ENCODE data around the gene AMN. TPM values are rescaled to one million over a fixed set of nuclear protein-coding genes. Genes with fewer than 3 reads are reported as not detected.

Gene AMN
- total and polyA plus RNA-seq, 2 donors (not counting 1 experiment from before 2014, with no cell fraction given) = 11.5 to 15.0 TPM

DNA sequence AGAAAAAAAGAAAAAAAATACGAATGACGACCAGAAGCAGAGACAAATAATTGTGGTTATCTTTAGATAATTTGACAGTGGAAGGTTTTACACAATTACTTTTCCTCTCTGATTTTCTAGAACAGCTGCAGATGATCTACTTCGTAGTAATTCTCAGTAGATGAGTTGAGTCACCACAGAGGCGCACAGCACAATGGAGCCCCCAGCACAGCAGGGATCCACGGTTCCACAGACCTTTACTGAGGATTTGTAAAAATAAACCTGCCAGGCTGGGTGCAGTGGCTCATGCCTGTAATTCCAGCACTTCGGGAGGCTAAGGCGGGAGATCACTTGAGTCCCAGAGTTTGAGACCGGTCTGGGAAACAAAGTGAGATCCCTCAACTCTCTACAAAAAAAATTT is 29.3 kb downstream of the AMN start:
- Histone ChIP-seq H3K9me3 (ENCODE audit: control extremely low read depth in 1 of 3, control insufficient read depth in 2 of 3, insufficient read depth in 1 of 3, low read length in 2 of 3) (no peaks in the 10 kb centered on the region), H3K4me1 (ENCODE audit: control insufficient read depth in 2 of 2, insufficient read depth in 2 of 2, low read length in 2 of 2) (peaks cover 17 to 29% of the 10 kb centered on the region in 2 donors), H3K27ac (ENCODE audit: low read length in 2 of 2) (no peak overlapping the region), H3K4me2 (replicated peaks; ENCODE audit: low read depth, low read length, poor library complexity, severe bottlenecking) (no peak overlapping the region), H2AFZ (ENCODE audit: insufficient read depth, low read depth, low read length, poor library complexity, severe bottlenecking) (no peak overlapping the region), H3K4me3 (ENCODE audit: control extremely low read depth in 1 of 5, extremely low read depth in 1 of 5, insufficient read depth in 1 of 5, low read depth in 2 of 5, low read length in 4 of 5) (no peak overlapping the region), H3K27me3 (replicated peaks in 1 of 4; ENCODE audit: control extremely low read depth in 1 of 4, control insufficient read depth in 3 of 4, insufficient read depth in 4 of 4, low read length in 3 of 4) (no peaks in the 10 kb centered on the region), H3K36me3 (replicated peaks in 1 of 2; ENCODE audit: control extremely low read depth in 1 of 2, control insufficient read depth in 1 of 2, extremely low read depth in 1 of 2, insufficient read depth in 2 of 2, low read length in 1 of 2) (peaks cover 0 to 25% of the 10 kb centered on the region in 2 experiments), H3K9ac (ENCODE audit: low read length) (no peak overlapping the region), H4K20me1 (ENCODE audit: control insufficient read depth, insufficient read depth, low read length, poor library complexity, severe bottlenecking) (no peaks in the 10 kb centered on the region), H3K79me2 (ENCODE audit: control insufficient read depth, insufficient read depth, low read length) (no peaks in the 10 kb centered on the region)
- intact Hi-C loops (cut with micrococcal nuclease) = no loop called here
- TF ChIP-seq EZH2 (IDR thresholded peaks at IDR 0.05; ENCODE audit: borderline replicate concordance, insufficient read depth, low read depth, low read length, poor library complexity, severe bottlenecking) (no peak), CTCF (IDR thresholded peaks at IDR 0.05) (no peak)
- Mint-ChIP-seq H3K27ac (no peak overlapping the region), H3K9me3 (ENCODE audit: insufficient read depth) (no peaks in the 10 kb centered on the region), H3K4me1 (peaks cover 24% of the 10 kb centered on the region), H3K4me3 (no peak overlapping the region), H3K27me3 (no peaks in the 10 kb centered on the region)
- ChIA-PET POLR2A (no interaction called here), CTCF (no interaction called here)
- DNase-seq = no peak
- ATAC-seq (ENCODE audit: low read depth) = no peak
- WGBS (ENCODE audit: insufficient coverage) = 97% methylated on average over 3 of the region's 8 CpGs

- Histone ChIP-seq H3K9ac (ENCODE audit: low read length) (no peak overlapping the region), H3K27ac (ENCODE audit: low read length in 2 of 2) (no peak overlapping the region), H3K4me2 (replicated peaks; ENCODE audit: low read depth, low read length, poor library complexity, severe bottlenecking) (no peak overlapping the region), H4K20me1 (ENCODE audit: control insufficient read depth, insufficient read depth, low read length, poor library complexity, severe bottlenecking) (no peaks in the 10 kb centered on the region), H3K79me2 (ENCODE audit: control insufficient read depth, insufficient read depth, low read length) (no peaks in the 10 kb centered on the region), H3K36me3 (replicated peaks in 1 of 2; ENCODE audit: control extremely low read depth in 1 of 2, control insufficient read depth in 1 of 2, extremely low read depth in 1 of 2, insufficient read depth in 2 of 2, low read length in 1 of 2) (peaks cover 0 to 28% of the 10 kb centered on the region in 2 experiments), H3K4me3 (ENCODE audit: control extremely low read depth in 1 of 5, extremely low read depth in 1 of 5, insufficient read depth in 1 of 5, low read depth in 2 of 5, low read length in 4 of 5) (no peak overlapping the region), H3K9me3 (ENCODE audit: control extremely low read depth in 1 of 3, control insufficient read depth in 2 of 3, insufficient read depth in 1 of 3, low read length in 2 of 3) (no peaks in the 10 kb centered on the region), H2AFZ (ENCODE audit: insufficient read depth, low read depth, low read length, poor library complexity, severe bottlenecking) (no peak overlapping the region), H3K27me3 (replicated peaks in 1 of 4; ENCODE audit: control extremely low read depth in 1 of 4, control insufficient read depth in 3 of 4, insufficient read depth in 4 of 4, low read length in 3 of 4) (no peaks in the 10 kb centered on the region), H3K4me1 (ENCODE audit: control insufficient read depth in 2 of 2, insufficient read depth in 2 of 2, low read length in 2 of 2) (peaks cover 17 to 24% of the 10 kb centered on the region in 2 donors)
- ChIA-PET CTCF (no interaction called here), POLR2A (no interaction called here)
- Mint-ChIP-seq H3K27me3 (no peaks in the 10 kb centered on the region), H3K4me1 (peaks cover 20% of the 10 kb centered on the region), H3K4me3 (no peak overlapping the region), H3K9me3 (ENCODE audit: insufficient read depth) (no peaks in the 10 kb centered on the region), H3K27ac (no peak overlapping the region)
- ATAC-seq (ENCODE audit: low read depth) = no peak
- WGBS (ENCODE audit: insufficient coverage) = 99% methylated on average over 6 of the region's 6 CpGs
- intact Hi-C loops (cut with micrococcal nuclease) = no loop called here
- TF ChIP-seq CTCF (IDR thresholded peaks at IDR 0.05) = no peak
- TF ChIP-seq EZH2 (IDR thresholded peaks at IDR 0.05; ENCODE audit: borderline replicate concordance, insufficient read depth, low read depth, low read length, poor library complexity, severe bottlenecking) = no peak
- no peak for DNase-seq
Measured at GRCh38 chr14:102952276-102952675, 29.8 kb downstream of the AMN start.
